HepG2 (cell line): ENCODE data around the gene LILRB5. TPM values are rescaled to one million over a fixed set of nuclear protein-coding genes. Genes with fewer than 3 reads are reported as not detected.

Experiments
- DR1 ChIP-seq: sonication (generic); formaldehyde crosslinking; IDR thresholded peaks from 2 replicates; pipeline ENCODE4 v1.8.0; 2021; ENCODE audit warnings: mild to moderate bottlenecking, missing genetic modification reagents, inconsistent platforms
- GATAD1 ChIP-seq: IDR thresholded peaks from 2 replicates; pipeline ENCODE4 v1.6.1; 2016; ENCODE audit warnings: missing genetic modification reagents, missing compliant biosample characterization
- GMEB1 ChIP-seq: sonication (generic); formaldehyde crosslinking; IDR thresholded peaks from 2 replicates; pipeline ENCODE4 v1.5.1; 2020; ENCODE audit warnings: missing genetic modification reagents, mild to moderate bottlenecking, borderline replicate concordance
- HOXA3 ChIP-seq: sonication (generic); formaldehyde crosslinking; IDR thresholded peaks from 2 replicates; pipeline ENCODE4 v1.5.0; 2020; ENCODE audit warnings: missing genetic modification reagents
- JUN ChIP-seq: sonication (generic); formaldehyde crosslinking; IDR thresholded peaks from 2 replicates; pipeline ENCODE4 v1.4.0; 2020; ENCODE audit warnings: mild to moderate bottlenecking, missing genetic modification reagents
- KDM2A ChIP-seq: sonication (generic); formaldehyde crosslinking; IDR thresholded peaks from 2 replicates; pipeline ENCODE4 v1.4.0; 2020; ENCODE audit warnings: low read depth, missing genetic modification reagents, borderline replicate concordance
- PCBP1 ChIP-seq: fragments of 200-400 bp; formaldehyde crosslinking; IDR thresholded peaks from 2 replicates; pipeline ENCODE4 v1.6.1; 2017; ENCODE audit warnings: mild to moderate bottlenecking, low read depth, low read length, borderline replicate concordance
- POLR2A ChIP-seq, 2 experiments: IDR thresholded peaks; 2 replicates each; pipeline ENCODE4 v1.6.1; 2011; ENCODE audit warnings: low read depth in 2 of 2, low read length in 2 of 2, mild to moderate bottlenecking in 1 of 2, moderate library complexity in 1 of 2; ENCODE audit not compliant: insufficient read depth in 1 of 2
- PTBP1 ChIP-seq: fragments of 200-400 bp; formaldehyde crosslinking; IDR thresholded peaks from 2 replicates; pipeline ENCODE4 v1.6.1; 2018; ENCODE audit warnings: low read length, low read depth; ENCODE audit not compliant: poor library complexity, severe bottlenecking
- RBM39 ChIP-seq: fragments of 200-400 bp; formaldehyde crosslinking; IDR thresholded peaks from one replicate; pipeline ENCODE4 v1.6.1; 2018; ENCODE audit warnings: antibody characterized with exemption, mild to moderate bottlenecking, low read depth, low read length; ENCODE audit not compliant: poor library complexity, severe bottlenecking
- SIX1 ChIP-seq: sonication (generic); formaldehyde crosslinking; IDR thresholded peaks from 2 replicates; pipeline ENCODE4 v1.4.0; 2020; ENCODE audit warnings: missing genetic modification reagents, borderline replicate concordance
- TBL1XR1 ChIP-seq: fragments of 150-350 bp; IDR thresholded peaks from 2 replicates; pipeline ENCODE4 v1.6.1; 2014; ENCODE audit warnings: borderline replicate concordance, low read length; ENCODE audit not compliant: partially characterized antibody
- ZBTB20 ChIP-seq: sonication (generic); formaldehyde crosslinking; IDR thresholded peaks from 2 replicates; pipeline ENCODE4 v1.8.1; 2023; ENCODE audit warnings: missing genetic modification reagents, low read depth, mild to moderate bottlenecking, borderline replicate concordance
- ZBTB7B ChIP-seq: sonication (generic); formaldehyde crosslinking; IDR thresholded peaks from 2 replicates; pipeline ENCODE4 v1.4.0; 2020; ENCODE audit warnings: missing genetic modification reagents
- ZBTB8A ChIP-seq: sonication (generic); formaldehyde crosslinking; IDR thresholded peaks from 2 replicates; pipeline ENCODE4 v1.4.0; 2020; ENCODE audit warnings: mild to moderate bottlenecking, low read depth, missing genetic modification reagents, borderline replicate concordance
- ZNF564 ChIP-seq: sonication (generic); formaldehyde crosslinking; IDR thresholded peaks from 2 replicates; pipeline ENCODE4 v1.8.1; 2023; ENCODE audit warnings: mild to moderate bottlenecking, missing genetic modification reagents
- ZNF589 ChIP-seq: sonication (generic); formaldehyde crosslinking; conservative IDR thresholded peaks from 2 replicates; pipeline ENCODE4 v1.8.0; 2022; ENCODE audit warnings: mild to moderate bottlenecking, moderate library complexity, missing genetic modification reagents
- ZNF709 ChIP-seq: sonication (generic); formaldehyde crosslinking; IDR thresholded peaks from 2 replicates; pipeline ENCODE4 v1.5.0; 2020; ENCODE audit warnings: mild to moderate bottlenecking, missing genetic modification reagents
- polyA plus RNA-seq, 8 experiments: library from polyadenylated mRNA; depleted of rRNA in 3 of 8; stranded (reverse) in 7 of 8; unstranded in 1 of 8; fragments of >200 nt; fragmentation: Illumina TruSeq in 4 of 8; extraction: Trizol in 4 of 8; gene quantifications; 2 replicates each; pipeline versions ENCODE4 v1.2.1 to v1.2.3, GENCODE V29; 2011 to 2016; ENCODE audit warnings: low read depth in 4 of 8, missing spikeins in 1 of 8, mixed read lengths in 1 of 8; ENCODE audit not compliant: insufficient read depth in 1 of 8
- total RNA-seq, 5 experiments: library from RNA; depleted of rRNA; stranded (reverse); fragments of >200 nt; fragmentation: Illumina TruSeq; extraction: Trizol; gene quantifications; 2 replicates each; pipeline ENCODE4 v1.2.3, GENCODE V29; 2016; ENCODE audit warnings: low read depth in 1 of 5
- TF ChIP-seq, protein P1 (sequence below): IDR thresholded peaks from 2 replicates; pipeline ENCODE4 v1.6.1; 2016; ENCODE audit warnings: missing biosample characterization, missing genetic modification reagents, low read depth
- TF ChIP-seq, protein P2 (sequence below): fragments of 450-650 bp; IDR thresholded peaks from 2 replicates; pipeline ENCODE4 v1.6.1; 2017
- TF ChIP-seq, protein P3 (sequence below): sonication (generic); formaldehyde crosslinking; IDR thresholded peaks from 2 replicates; pipeline ENCODE4 v1.4.0; 2020; ENCODE audit warnings: missing genetic modification reagents

LILRB5 gene
- total and polyA plus RNA-seq, 2 of the 13 experiments (the other 11 are each of a cell fraction or from before 2014, with no cell fraction given), result not detected

- peak; percentile 24; the same call in 1 of the 2 replicates for TF ChIP-seq ZNF564 (CRISPR knock-in tag)
- TF ChIP-seq PTBP1, result peak; percentile 66
- 0 out of 2 replicates have a peak, but pooled peaks have one; percentile 48 for TF ChIP-seq PCBP1
- 0 out of 2 replicates have a peak, but pooled peaks have one; percentile 38 for TF ChIP-seq DR1 (CRISPR knock-in tag)
- TF ChIP-seq HOXA3 (CRISPR knock-in tag), result 0 out of 2 replicates have a peak, but pooled peaks have one; percentile 3
- TF ChIP-seq, protein P1, sequence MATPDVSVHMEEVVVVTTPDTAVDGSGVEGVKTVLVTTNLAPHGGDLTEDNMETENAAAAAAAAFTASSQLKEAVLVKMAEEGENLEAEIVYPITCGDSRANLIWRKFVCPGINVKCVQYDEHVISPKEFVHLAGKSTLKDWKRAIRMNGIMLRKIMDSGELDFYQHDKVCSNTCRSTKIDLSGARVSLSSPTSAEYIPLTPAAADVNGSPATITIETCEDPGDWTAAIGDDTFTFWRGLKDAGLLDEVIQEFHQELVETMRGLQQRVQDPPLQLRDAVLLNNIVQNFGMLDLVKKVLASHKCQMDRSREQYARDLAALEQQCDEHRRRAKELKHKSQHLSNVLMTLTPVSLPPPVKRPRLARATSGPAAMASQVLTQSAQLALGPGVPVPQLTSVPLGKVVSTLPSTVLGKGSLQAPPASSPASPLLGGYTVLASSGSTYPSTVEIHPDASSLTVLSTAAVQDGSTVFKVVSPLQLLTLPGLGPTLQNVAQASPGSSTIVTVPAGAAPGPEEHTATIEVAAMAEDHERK, result no peak
- no peak for TF ChIP-seq ZBTB8A (CRISPR knock-in tag)
- TF ChIP-seq ZBTB20 (CRISPR knock-in tag), result 0 out of 2 replicates have a peak, but pooled peaks have one; percentile 4
- no peak for TF ChIP-seq GMEB1
- TF ChIP-seq KDM2A (CRISPR knock-in tag), result 0 out of 2 replicates have a peak, but pooled peaks have one; percentile 15
- TF ChIP-seq, protein P2, sequence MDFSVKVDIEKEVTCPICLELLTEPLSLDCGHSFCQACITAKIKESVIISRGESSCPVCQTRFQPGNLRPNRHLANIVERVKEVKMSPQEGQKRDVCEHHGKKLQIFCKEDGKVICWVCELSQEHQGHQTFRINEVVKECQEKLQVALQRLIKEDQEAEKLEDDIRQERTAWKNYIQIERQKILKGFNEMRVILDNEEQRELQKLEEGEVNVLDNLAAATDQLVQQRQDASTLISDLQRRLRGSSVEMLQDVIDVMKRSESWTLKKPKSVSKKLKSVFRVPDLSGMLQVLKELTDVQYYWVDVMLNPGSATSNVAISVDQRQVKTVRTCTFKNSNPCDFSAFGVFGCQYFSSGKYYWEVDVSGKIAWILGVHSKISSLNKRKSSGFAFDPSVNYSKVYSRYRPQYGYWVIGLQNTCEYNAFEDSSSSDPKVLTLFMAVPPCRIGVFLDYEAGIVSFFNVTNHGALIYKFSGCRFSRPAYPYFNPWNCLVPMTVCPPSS, result no peak
- TF ChIP-seq POLR2A (IDR thresholded peaks at IDR 0.05; ENCODE audit: insufficient read depth in 1 of 2, low read depth in 2 of 2, low read length in 2 of 2), result peak in 1 of 2 experiments; percentile 28; a peak in 1 of 4 replicates
- TF ChIP-seq JUN (CRISPR knock-in tag), result no peak
- TF ChIP-seq TBL1XR1, result no peak
- TF ChIP-seq ZNF709 (CRISPR knock-in tag), result no peak
- TF ChIP-seq SIX1 (CRISPR knock-in tag), result no peak
- peak; percentile 43; the same call in 1 of the 2 replicates for TF ChIP-seq ZBTB7B (CRISPR knock-in tag)
- peak; percentile 46 for TF ChIP-seq RBM39
- no peak; the same call in 1 of the 2 replicates for TF ChIP-seq GATAD1 (CRISPR knock-in tag)
- TF ChIP-seq ZNF589 (CRISPR knock-in tag), result peak; percentile 14; the same call in 1 of the 2 replicates
- TF ChIP-seq, protein P3, sequence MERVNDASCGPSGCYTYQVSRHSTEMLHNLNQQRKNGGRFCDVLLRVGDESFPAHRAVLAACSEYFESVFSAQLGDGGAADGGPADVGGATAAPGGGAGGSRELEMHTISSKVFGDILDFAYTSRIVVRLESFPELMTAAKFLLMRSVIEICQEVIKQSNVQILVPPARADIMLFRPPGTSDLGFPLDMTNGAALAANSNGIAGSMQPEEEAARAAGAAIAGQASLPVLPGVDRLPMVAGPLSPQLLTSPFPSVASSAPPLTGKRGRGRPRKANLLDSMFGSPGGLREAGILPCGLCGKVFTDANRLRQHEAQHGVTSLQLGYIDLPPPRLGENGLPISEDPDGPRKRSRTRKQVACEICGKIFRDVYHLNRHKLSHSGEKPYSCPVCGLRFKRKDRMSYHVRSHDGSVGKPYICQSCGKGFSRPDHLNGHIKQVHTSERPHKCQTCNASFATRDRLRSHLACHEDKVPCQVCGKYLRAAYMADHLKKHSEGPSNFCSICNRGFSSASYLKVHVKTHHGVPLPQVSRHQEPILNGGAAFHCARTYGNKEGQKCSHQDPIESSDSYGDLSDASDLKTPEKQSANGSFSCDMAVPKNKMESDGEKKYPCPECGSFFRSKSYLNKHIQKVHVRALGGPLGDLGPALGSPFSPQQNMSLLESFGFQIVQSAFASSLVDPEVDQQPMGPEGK, result peak; percentile 33
Observed at GRCh38 chr19:54209058-54209810, 47.8 kb downstream of the LILRB5 start (continued).
